ENCODE measurements around the gene PRR33. TPM values are rescaled to one million over a fixed set of nuclear protein-coding genes. Genes with fewer than 3 reads are reported as not detected.

PRR33 gene
- polyA plus RNA-seq, 2 of the 4 experiments (the other 2 are of a cell fraction): not detected

GRCh38 chr11:1845561-1846452 is 45.9 kb downstream of the PRR33 start:
- no peak overlapping the region for H3K4me2 ChIP-seq
- no peak for FAIRE-seq
- DNase-seq (ENCODE audit: low read depth in 1 of 2, low spot score in 1 of 2): no peak
- H3K27ac ChIP-seq: no peak overlapping the region
- TF ChIP-seq EHF (CRISPR knock-in tag; IDR thresholded peaks at IDR 0.05) (no peak), SMC3 (IDR thresholded peaks at IDR 0.05) (no peak), REST (IDR thresholded peaks at IDR 0.05) (no peak), HMGXB4 (CRISPR knock-in tag; IDR thresholded peaks at IDR 0.05; ENCODE audit: borderline replicate concordance) (no peak), HES2 (IDR thresholded peaks at IDR 0.05) (no peak), CBX2 (IDR thresholded peaks at IDR 0.05; ENCODE audit: borderline replicate concordance, low read depth) (no peak)
- H3K4me3 ChIP-seq: no peak overlapping the region
- 68% methylated on average over 20 of the region's 21 CpGs for WGBS (ENCODE audit: missing lambda C conversion rate)
- CTCF ChIA-PET: interaction anchor here (0.8 to 14.5 kb wide), 12 partner anchors 11 to 311 kb away, joined by 3 to 174 read pairs (median 18); partner anchors contain the start of genes SYT8 and TNNI2
- H3K4me1 ChIP-seq: peaks cover 7% of the 10 kb centered on the region
- POLR2A ChIA-PET: no interaction called here
- ATAC-seq: no peak
- no peaks in the 10 kb centered on the region for H3K9me3 ChIP-seq

GRCh38 chr11:1845095-1845429 is 46.6 kb downstream of the PRR33 start:
- ChIA-PET POLR2A (no interaction called here), CTCF (interaction anchor here (14.5 kb wide), 1 partner anchor 11 kb away, joined by 174 read pairs; the partner anchor contains the start of genes SYT8 and TNNI2)
- WGBS (ENCODE audit: missing lambda C conversion rate): 60% methylated on average over 1 of the region's 1 CpG
- TF ChIP-seq ESRRA (IDR thresholded peaks at IDR 0.05; ENCODE audit: borderline replicate concordance, low read length) (no peak), ZFP36 (IDR thresholded peaks at IDR 0.05; ENCODE audit: borderline replicate concordance, partially characterized antibody) (peak; percentile 1)
- TF ChIP-seq, protein P1, sequence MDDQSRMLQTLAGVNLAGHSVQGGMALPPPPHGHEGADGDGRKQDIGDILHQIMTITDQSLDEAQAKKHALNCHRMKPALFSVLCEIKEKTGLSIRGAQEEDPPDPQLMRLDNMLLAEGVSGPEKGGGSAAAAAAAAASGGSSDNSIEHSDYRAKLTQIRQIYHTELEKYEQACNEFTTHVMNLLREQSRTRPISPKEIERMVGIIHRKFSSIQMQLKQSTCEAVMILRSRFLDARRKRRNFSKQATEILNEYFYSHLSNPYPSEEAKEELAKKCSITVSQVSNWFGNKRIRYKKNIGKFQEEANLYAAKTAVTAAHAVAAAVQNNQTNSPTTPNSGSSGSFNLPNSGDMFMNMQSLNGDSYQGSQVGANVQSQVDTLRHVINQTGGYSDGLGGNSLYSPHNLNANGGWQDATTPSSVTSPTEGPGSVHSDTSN (IDR thresholded peaks at IDR 0.05): no peak
- H3K4me3 ChIP-seq: no peak overlapping the region
- no peak for DNase-seq (ENCODE audit: low read depth in 1 of 2, low spot score in 1 of 2)
- H3K27ac ChIP-seq: peak overlapping the region; percentile 22 to 61; a peak in 4 of 6 replicates
- no peak for FAIRE-seq
- peak overlapping the region; percentile 41; the same call in 2 of the 3 replicates for H3K4me2 ChIP-seq
- H3K4me1 ChIP-seq: peaks cover 7% of the 10 kb centered on the region
- no peak for ATAC-seq
- no peaks in the 10 kb centered on the region for H3K9me3 ChIP-seq

DNA sequence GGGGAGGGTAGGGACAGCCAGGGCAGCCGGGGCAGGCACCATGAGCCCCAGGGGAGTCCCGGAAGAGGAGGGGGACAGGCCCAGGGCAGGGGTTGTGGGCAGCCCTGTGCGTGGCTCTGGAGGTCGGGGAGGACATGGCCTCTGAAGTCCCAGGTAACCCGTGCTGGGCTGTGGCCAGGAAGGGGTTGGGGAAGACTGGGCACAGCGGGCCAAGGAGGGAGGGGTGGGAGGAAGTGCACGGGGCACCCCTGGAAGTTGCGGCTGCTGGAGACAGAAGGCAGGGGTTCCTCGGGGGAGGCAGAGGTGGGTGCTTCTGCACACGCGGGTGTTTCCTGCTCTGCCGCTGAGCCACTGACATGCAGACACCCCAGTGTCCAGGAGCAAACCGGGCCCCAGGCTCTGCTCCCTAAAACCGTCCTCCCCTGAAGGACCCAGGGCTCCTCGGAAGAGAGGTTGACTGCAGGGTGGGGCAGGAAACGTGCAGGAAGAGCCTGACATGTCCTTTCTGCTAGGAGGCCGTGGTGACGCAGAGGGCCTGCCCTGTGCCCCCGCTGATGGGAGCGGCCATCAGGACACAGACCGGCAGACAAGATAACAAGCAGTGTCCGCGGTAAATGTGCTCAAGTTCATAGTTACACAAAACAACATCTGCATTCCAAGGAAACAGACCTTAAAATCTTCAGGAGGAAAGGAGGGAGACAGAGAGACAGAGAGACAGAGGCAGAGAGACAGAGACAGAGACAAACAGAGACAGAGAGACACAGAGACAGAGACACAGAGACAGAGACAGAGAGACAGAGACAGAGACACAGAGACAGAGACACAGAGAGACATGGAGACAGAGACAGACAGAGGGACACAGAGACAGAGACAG is 47.2 kb downstream of the PRR33 start:
- Histone ChIP-seq H3K4me2 (peak overlapping the region; percentile 41), H3K4me3 (no peak overlapping the region), H3K9me3 (no peaks in the 10 kb centered on the region), H3K4me1 (peaks cover 7% of the 10 kb centered on the region), H3K27ac (peak overlapping the region; percentile 22 to 61; a peak in 4 of 6 replicates)
- ChIA-PET POLR2A (no interaction called here), CTCF (interaction anchor here (1.8 kb wide), 1 partner anchor 150 kb away, joined by 6 read pairs; no protein-coding TSS in a partner anchor)
- no peak for TF ChIP-seq FOXS1 (CRISPR knock-in tag; IDR thresholded peaks at IDR 0.05)
- peak; percentile 2 for TF ChIP-seq ZFP36 (IDR thresholded peaks at IDR 0.05; ENCODE audit: borderline replicate concordance, partially characterized antibody)
- no peak for TF ChIP-seq PHF8 (IDR thresholded peaks at IDR 0.05; ENCODE audit: borderline replicate concordance, low read depth)
- no peak for TF ChIP-seq HOXB13 (CRISPR knock-in tag; IDR thresholded peaks at IDR 0.05; ENCODE audit: low read depth)
- TF ChIP-seq NPAS2 (CRISPR knock-in tag; IDR thresholded peaks at IDR 0.05; ENCODE audit: borderline replicate concordance): no peak
- WGBS (ENCODE audit: missing lambda C conversion rate): 54% methylated on average over 19 of the region's 23 CpGs
- ATAC-seq: peak; percentile 6 to 43; a peak in 3 of 6 replicates
- DNase-seq (ENCODE audit: low read depth in 1 of 2, low spot score in 1 of 2): peak in 1 of 2 experiments; percentile 50
- no peak for FAIRE-seq

Measured in A549 (cell line).